Epithelial cell of proximal tubule (primary cell): ENCODE data around the gene FDX2. TPM values are rescaled to one million over a fixed set of nuclear protein-coding genes. Genes with fewer than 3 reads are reported as not detected.
"Not testable (repeated sequence)": the region's sequence is repeated elsewhere in the genome, so short reads cannot be mapped to it uniquely, and the experiment has no call there.

Source experiments
- DNase-seq: peaks from one replicate; pipeline ENCODE4 v3.0.0-alpha.2; 2011; ENCODE audit warnings: low read depth
- H3K4me3 ChIP-seq: 2 replicates; pipeline ENCODE4 v1.5.1; 2011; ENCODE audit warnings: low read depth, mild to moderate bottlenecking, low read length
- CTCF ChIP-seq: conservative IDR thresholded peaks from 2 replicates; pipeline ENCODE4 v1.5.1; 2012; ENCODE audit warnings: low read depth, mild to moderate bottlenecking, low read length
- total RNA-seq: library from RNA; depleted of rRNA; stranded (reverse); fragments of >200 nt; gene quantifications from 2 replicates; pipeline ENCODE4 v1.2.3, GENCODE V29; 2015

FDX2 gene
- total RNA-seq, 1 donor from 2014 or later: 57.6 TPM

GRCh38 chr19:10285393-10285792, 30.4 kb downstream of the FDX2 start:
- no peak for DNase-seq
- TF ChIP-seq CTCF: no peak
- no peak overlapping the region for H3K4me3 ChIP-seq

- no peak for TF ChIP-seq CTCF
- H3K4me3 ChIP-seq: no peak overlapping the region
- DNase-seq: no peak
These were observed 30.9 kb downstream of the FDX2 start for GRCh38 chr19:10284960-10285278.

GRCh38 chr19:10284065-10284959, 31.5 kb downstream of the FDX2 start:
- no peak for TF ChIP-seq CTCF
- no peak overlapping the region for H3K4me3 ChIP-seq
- no peak for DNase-seq

- no peak for TF ChIP-seq CTCF
- DNase-seq: no peak
- H3K4me3 ChIP-seq: no peak overlapping the region
These were observed 32.3 kb downstream of the FDX2 start for GRCh38 chr19:10283301-10284064.

GRCh38 chr19:10282043-10282442, 33.8 kb downstream of the FDX2 start:
- DNase-seq, H3K4me3 ChIP-seq: not testable (repeated sequence)

- DNase-seq: no peak
- TF ChIP-seq CTCF: no peak
- H3K4me3 ChIP-seq: no peak overlapping the region
These were observed 35.9 kb downstream of the FDX2 start for GRCh38 chr19:10279737-10280442.

- TF ChIP-seq CTCF: no peak
- no peak for DNase-seq
These were observed 36.9 kb downstream of the FDX2 start for GRCh38 chr19:10278935-10279334.

More at GRCh38 chr19:10278935-10279334, 36.9 kb downstream of the FDX2 start:
- H3K4me3 ChIP-seq: no peak overlapping the region
